Keratinocyte (primary cell): ENCODE data around the gene AHSP.

Source experiments
- EZH2 ChIP-seq: IDR thresholded peaks from one replicate; pipeline ENCODE4 v1.6.1; 2012; ENCODE audit warnings: inconsistent platforms, mild to moderate bottlenecking, low read length, moderate library complexity
- TF ChIP-seq, protein P1 (sequence below), 3 experiments: IDR thresholded peaks in 1 of 3; conservative IDR thresholded peaks in 1 of 3; optimal IDR thresholded peaks in 1 of 3; 2 replicates in 2 of 3; 3 replicates in 1 of 3; pipeline versions ENCODE3 to v1.5.1; 2011; ENCODE audit warnings: low read length in 3 of 3, mild to moderate bottlenecking in 3 of 3, moderate library complexity in 2 of 3, control low read depth in 1 of 3, inconsistent platforms in 1 of 3; ENCODE audit not compliant: insufficient read depth in 2 of 3; ENCODE audit errors: extremely low read depth in 1 of 3

DNA sequence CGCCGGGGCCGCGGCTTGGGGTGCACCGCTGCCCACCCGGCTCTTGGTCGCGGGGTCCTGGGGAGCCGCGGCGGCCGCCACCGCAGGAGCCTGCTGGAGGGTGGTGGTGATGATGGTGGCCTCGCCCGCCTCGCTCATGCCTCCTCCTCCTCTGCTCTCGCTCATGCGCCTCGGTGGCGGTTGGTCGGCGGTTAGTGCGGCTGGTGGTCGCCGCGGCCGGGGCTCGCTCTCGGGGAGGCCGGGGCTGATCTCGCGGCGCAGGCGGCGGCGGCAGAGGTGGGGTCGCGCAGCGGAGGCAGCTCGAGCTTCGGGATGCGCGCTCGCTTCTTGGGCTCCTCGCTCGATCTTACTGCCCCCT, 41.6 kb downstream of the AHSP start:
- TF ChIP-seq, protein P1, sequence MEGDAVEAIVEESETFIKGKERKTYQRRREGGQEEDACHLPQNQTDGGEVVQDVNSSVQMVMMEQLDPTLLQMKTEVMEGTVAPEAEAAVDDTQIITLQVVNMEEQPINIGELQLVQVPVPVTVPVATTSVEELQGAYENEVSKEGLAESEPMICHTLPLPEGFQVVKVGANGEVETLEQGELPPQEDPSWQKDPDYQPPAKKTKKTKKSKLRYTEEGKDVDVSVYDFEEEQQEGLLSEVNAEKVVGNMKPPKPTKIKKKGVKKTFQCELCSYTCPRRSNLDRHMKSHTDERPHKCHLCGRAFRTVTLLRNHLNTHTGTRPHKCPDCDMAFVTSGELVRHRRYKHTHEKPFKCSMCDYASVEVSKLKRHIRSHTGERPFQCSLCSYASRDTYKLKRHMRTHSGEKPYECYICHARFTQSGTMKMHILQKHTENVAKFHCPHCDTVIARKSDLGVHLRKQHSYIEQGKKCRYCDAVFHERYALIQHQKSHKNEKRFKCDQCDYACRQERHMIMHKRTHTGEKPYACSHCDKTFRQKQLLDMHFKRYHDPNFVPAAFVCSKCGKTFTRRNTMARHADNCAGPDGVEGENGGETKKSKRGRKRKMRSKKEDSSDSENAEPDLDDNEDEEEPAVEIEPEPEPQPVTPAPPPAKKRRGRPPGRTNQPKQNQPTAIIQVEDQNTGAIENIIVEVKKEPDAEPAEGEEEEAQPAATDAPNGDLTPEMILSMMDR (optimal IDR thresholded peaks at IDR 0.05 in 1 of 3, IDR thresholded peaks at IDR 0.05 in 1 of 3, conservative IDR thresholded peaks at IDR 0.05 in 1 of 3; ENCODE audit: extremely low read depth in 1 of 3, insufficient read depth in 2 of 3, low read length in 3 of 3) = no peak
- no peak for TF ChIP-seq EZH2
